Limb (tissue), 2 donors: ENCODE data around the gene PCDHGA9.
"Not testable (repeated sequence)": the region's sequence is repeated elsewhere in the genome, so short reads cannot be mapped to it uniquely, and the experiment has no call there.

Source experiments
- DNase-seq, 2 donors: peaks; one replicate each; pipeline ENCODE4 v3.0.0-alpha.2; 2016; ENCODE audit errors: extremely low spot score in 2 of 2

The PCDHGA9 gene

DNA sequence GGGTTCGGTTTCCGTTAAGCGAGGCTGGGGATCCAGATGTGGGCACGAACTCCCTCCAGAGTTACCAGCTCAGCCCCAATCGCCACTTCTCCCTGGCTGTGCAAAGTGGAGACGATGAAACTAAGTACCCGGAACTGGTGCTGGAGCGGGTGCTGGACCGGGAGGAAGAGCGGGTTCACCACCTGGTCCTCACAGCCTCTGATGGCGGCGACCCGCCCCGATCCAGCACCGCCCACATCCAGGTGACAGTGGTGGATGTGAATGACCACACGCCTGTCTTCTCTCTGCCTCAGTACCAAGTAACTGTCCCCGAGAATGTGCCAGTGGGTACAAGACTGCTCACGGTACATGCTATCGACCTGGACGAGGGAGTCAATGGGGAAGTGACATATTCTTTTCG, 19.2 kb upstream of the PCDHGA9 start:
- no peak for DNase-seq

DNA sequence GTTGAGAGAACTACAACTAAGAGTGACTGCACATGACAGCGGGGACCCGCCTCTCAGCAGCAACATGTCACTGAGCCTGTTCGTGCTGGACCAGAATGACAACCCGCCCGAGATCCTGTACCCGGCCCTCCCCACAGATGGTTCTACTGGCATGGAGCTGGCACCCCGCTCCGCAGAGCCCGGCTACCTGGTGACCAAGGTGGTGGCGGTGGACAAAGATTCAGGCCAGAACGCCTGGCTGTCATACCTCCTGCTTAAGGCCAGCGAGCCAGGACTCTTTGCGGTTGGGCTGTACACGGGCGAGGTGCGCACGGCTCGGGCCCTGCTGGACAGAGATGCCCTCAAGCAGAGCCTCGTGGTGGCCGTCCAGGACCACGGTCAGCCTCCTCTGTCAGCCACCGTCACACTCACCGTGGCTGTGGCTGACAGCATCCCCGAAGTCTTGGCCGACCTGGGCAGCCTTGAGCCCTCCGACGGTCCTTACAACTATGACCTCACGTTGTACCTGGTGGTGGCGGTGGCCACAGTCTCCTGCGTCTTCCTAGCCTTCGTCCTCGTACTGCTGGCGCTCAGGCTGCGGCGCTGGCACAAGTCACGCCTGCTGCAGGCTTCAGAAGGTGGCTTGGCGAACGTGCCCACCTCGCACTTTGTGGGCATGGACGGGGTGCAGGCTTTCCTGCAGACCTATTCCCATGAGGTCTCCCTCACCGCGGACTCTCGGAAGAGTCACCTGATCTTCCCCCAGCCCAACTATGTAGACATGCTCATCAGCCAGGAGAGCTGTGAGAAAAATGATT, 17.9 kb upstream of the PCDHGA9 start:
- no peak for DNase-seq

GRCh38 chr5:141387557-141388311, 14.8 kb upstream of the PCDHGA9 start, which contains the start of gene PCDHGB4:
Gene PCDHGB4 (plus strand): TSS chr5:141387698. CDS start chr5:141387885, 187 bp downstream.
- not testable (repeated sequence) for DNase-seq

- DNase-seq: no peak
These were observed 13.9 kb upstream of the PCDHGA9 start for GRCh38 chr5:141388661-141389060.

DNA sequence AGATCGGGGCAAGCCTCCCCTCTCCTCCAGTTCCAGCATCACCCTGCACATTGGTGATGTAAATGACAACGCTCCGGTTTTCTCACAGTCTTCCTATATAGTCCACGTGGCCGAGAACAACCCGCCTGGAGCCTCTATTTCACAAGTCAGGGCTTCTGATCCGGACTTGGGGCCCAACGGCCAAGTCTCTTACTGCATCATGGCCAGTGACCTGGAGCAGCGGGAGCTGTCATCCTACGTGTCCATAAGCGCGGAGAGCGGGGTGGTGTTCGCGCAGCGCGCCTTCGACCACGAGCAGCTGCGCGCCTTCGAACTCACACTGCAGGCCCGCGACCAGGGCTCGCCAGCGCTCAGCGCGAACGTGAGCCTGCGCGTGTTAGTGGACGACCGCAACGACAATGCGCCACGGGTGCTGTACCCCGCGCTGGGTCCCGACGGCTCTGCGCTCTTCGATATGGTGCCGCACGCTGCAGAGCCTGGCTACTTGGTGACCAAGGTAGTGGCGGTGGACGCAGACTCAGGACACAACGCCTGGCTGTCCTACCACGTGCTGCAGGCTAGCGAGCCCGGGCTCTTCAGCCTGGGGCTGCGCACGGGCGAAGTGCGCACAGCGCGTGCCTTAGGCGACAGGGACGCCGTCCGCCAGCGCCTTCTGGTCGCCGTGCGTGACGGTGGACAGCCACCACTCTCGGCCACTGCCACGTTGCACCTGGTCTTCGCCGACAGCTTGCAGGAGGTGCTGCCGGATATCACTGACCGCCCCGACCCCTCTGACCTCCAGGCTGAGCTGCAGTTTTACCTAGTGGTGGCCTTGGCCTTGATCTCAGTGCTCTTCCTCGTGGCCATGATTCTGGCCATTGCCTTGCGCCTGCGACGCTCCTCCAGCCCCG, 13.2 kb upstream of the PCDHGA9 start:
- DNase-seq: no peak

GRCh38 chr5:141392429-141393198, 10.0 kb upstream of the PCDHGA9 start, which contains the start of gene PCDHGA8:
Gene PCDHGA8 (plus strand): TSS chr5:141392633. CDS start chr5:141392814, 181 bp downstream.
- DNase-seq: no peak

- DNase-seq: no peak
These were observed 9.3 kb upstream of the PCDHGA9 start for GRCh38 chr5:141393267-141393666.

DNA sequence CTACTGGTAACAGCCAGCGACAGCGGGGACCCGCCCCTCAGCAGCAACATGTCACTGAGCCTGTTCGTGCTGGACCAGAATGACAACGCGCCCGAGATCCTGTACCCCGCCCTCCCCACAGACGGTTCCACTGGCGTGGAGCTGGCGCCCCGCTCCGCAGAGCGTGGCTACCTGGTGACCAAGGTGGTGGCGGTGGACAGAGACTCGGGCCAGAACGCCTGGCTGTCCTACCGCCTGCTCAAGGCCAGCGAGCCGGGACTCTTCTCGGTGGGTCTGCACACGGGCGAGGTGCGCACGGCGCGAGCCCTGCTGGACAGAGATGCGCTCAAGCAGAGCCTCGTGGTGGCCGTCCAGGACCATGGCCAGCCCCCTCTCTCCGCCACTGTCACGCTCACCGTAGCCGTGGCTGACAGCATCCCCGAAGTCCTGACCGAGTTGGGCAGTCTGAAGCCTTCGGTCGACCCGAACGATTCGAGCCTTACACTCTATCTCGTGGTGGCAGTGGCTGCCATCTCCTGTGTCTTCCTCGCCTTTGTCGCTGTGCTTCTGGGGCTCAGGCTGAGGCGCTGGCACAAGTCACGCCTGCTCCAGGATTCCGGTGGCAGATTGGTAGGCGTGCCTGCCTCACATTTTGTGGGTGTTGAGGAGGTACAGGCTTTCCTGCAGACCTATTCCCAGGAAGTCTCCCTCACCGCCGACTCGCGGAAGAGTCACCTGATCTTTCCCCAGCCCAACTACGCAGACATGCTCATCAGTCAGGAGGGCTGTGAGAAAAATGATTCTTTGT, 8.0 kb upstream of the PCDHGA9 start:
- DNase-seq: not testable (repeated sequence)

DNA sequence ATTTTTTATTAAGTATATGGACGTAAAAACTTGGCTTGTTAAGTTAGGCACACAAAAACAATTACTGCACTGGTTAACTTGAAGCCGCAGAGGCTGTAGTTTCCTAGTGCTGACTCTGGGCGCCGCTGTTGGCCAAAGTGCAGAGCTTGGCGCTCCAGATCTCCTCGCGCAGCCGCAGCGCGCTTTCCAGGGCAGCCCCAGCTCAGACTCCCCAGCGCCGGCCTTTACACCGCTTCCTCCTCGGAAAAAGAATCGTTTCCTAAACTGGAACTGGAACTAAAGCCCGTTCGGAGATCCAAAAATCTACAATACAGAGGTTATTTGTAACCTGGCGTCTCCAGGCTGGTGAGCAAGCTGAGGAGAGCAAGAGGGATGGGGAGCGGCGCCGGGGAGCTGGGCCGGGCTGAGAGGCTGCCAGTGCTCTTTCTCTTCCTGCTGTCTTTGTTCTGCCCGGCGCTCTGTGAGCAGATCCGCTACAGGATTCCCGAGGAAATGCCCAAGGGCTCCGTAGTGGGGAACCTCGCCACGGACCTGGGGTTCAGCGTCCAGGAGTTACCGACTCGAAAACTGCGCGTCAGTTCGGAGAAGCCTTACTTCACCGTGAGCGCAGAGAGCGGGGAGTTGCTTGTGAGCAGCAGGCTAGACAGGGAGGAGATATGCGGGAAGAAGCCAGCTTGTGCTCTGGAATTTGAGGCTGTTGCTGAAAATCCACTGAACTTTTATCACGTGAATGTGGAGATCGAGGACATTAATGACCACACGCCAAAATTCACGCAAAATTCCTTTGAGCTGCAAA, 4.6 kb upstream of the PCDHGA9 start, which contains the start of gene PCDHGB5:
Gene PCDHGB5 (plus strand): TSS at position 192 of the 796 bp plus-strand sequence. CDS start 181 bp downstream, at position 373.
- DNase-seq: not testable (repeated sequence)

DNA sequence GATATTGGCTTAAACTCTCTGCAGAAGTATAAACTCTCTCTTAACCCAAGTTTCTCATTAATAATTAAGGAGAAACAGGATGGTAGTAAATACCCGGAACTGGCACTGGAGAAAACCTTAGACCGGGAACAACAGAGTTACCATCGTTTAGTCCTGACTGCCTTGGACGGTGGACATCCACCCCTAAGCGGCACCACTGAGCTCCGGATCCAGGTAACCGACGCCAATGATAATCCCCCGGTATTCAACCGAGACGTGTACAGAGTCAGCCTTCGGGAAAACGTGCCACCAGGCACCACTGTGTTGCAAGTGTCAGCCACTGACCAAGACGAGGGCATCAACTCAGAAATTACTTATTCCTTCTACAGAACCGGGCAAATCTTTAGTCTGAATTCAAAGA, 4.0 kb upstream of the PCDHGA9 start:
- DNase-seq: no peak

GRCh38 chr5:141399555-141400258, 2.9 kb upstream of the PCDHGA9 start:
- no peak for DNase-seq

DNA sequence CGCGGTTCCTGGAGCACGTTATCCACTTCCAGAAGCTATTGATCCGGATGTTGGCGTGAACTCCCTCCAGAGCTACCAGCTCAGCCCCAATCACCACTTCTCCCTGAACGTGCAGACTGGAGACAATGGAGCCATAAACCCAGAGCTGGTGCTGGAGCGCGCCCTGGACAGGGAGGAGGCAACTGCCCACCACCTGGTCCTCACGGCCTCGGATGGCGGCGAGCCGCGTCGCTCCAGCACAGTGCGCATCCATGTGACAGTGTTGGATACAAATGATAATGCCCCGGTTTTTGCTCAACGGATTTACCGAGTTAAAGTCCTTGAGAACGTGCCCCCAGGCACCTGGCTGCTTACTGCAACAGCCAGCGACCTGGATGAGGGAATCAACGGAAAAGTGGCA, 809 bp downstream of the PCDHGA9 start:
- DNase-seq: no peak

DNA sequence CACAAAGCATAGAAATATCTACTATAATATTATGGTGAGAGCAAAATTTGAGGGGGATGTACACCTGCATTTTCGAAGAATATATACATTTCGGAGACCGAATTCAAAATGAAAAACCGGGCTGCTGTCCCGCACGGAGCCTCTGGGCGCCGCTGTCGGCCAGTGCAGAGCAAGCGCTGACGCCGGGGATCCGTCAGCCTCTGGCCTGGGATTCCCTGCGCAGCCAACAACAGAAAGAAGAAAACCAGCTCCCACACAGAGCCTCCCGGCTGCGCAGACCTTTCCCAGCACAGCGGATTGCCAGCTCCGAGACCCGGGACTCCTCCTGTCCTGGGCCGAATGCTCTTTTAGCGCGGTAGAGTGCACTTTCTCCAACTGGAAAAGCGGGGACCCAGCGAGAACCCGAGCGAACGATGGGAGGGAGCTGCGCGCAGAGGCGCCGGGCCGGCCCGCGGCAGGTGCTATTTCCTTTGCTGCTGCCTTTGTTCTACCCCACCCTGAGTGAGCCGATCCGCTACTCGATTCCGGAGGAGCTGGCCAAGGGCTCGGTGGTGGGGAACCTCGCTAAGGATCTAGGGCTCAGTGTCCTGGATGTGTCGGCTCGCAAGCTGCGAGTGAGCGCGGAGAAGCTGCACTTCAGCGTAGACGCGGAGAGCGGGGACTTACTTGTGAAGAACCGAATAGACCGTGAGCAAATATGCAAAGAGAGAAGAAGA, 5.4 kb downstream of the PCDHGA9 start, which contains the start of gene PCDHGB6:
Gene PCDHGB6 (plus strand): TSS at position 232 of the 716 bp plus-strand sequence. CDS start 182 bp downstream, at position 414.
- DNase-seq: peak; percentile 16 to 61

- no peak for DNase-seq
These were observed 7.2 kb downstream of the PCDHGA9 start for GRCh38 chr5:141409598-141410306.

- DNase-seq: no peak
These were observed 9.0 kb downstream of the PCDHGA9 start for GRCh38 chr5:141411575-141411974.

DNA sequence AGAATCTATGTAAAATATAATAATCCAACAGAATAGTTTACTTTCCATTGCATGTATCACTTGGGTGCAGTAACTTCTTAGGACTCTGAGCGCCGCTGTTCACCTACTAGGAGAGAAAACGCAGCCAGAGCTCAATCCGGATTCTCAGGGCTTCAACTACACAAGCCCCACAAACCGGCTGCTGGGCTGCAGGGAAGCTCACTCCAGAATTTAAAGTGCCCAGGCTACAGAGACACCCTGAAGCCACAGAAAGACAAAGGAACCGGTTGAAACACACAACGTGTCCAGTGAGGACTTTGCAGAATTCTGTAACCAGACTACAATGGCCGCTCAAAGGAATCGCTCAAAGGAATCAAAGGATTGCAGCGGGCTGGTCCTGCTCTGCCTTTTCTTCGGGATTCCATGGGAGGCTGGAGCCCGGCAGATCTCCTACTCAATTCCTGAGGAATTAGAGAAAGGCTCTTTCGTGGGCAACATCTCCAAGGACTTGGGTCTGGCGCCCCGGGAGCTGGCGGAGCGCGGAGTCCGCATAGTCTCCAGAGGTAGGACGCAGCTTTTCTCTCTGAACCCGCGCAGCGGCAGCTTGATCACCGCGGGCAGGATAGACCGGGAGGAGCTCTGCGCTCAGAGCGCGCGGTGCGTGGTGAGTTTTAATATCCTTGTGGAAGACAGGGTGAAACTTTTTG, 10.4 kb downstream of the PCDHGA9 start, which contains the start of gene PCDHGA10:
Gene PCDHGA10 (plus strand): TSS at position 134 of the 686 bp plus-strand sequence. CDS start 189 bp downstream, at position 323.
- DNase-seq: peak in 1 of 2 donors; percentile 5
